Measurements from ENCODE around the gene MECP2. TPM values are rescaled to one million over a fixed set of nuclear protein-coding genes. Genes with fewer than 3 reads are reported as not detected.

MECP2 gene
- total RNA-seq: 31.1 and 33.2 TPM in 2 replicates

DNA sequence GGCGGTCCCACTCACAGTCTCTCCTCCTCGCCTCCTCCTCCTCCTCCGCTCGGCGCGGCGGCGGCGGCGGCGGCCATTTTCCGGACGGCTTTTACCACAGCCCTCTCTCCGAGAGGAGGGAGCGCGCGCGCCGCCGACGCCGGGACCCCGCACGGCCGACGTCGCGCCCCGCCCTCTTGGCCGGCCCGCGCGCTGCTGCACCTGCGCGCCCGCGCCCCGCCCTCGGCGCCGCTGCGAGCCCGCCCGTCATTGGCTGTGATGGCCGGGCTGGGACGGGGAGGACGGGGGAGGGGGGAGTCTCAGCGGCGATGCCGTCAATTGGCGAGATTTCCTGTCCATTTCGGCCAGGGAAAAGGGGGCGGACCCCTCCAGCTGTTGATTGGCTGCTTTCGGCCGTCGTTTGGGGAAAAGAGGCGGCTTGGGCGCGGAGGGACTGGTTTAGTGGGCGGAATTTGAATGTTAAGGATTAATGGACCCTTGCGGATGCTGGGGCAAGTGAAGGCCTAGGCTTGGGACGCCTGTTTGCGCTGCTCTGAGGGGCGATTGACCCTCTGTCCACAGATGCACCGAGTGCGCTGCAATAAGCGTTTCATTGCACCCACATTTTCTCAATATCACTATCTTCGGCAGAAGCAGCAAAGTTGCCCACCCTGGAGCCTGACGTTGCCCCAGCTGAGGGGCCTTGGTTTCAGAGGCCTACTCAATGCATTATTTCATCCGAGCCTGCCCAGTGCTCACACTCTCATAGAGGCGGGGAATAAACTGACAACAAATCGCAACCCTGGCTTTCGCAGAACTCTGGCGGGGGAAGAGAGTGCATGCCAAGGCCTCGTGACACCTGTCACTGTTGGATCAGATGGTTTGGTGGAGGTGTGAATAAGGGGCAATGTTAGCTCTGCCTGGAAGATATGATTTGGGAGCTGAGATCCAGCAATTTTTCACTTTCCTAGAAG, at the start of gene MECP2:
Gene MECP2 (minus strand): TSS at position 129 of the 953 bp plus-strand sequence.

GRCh38 chrX:154144010-154144409, 46.5 kb upstream of the MECP2 start, which contains the start of gene OPN1LW:
OPN1LW (plus strand) TSS chrX:154144243; CDS start chrX:154144284, 41 bp downstream.

DNA sequence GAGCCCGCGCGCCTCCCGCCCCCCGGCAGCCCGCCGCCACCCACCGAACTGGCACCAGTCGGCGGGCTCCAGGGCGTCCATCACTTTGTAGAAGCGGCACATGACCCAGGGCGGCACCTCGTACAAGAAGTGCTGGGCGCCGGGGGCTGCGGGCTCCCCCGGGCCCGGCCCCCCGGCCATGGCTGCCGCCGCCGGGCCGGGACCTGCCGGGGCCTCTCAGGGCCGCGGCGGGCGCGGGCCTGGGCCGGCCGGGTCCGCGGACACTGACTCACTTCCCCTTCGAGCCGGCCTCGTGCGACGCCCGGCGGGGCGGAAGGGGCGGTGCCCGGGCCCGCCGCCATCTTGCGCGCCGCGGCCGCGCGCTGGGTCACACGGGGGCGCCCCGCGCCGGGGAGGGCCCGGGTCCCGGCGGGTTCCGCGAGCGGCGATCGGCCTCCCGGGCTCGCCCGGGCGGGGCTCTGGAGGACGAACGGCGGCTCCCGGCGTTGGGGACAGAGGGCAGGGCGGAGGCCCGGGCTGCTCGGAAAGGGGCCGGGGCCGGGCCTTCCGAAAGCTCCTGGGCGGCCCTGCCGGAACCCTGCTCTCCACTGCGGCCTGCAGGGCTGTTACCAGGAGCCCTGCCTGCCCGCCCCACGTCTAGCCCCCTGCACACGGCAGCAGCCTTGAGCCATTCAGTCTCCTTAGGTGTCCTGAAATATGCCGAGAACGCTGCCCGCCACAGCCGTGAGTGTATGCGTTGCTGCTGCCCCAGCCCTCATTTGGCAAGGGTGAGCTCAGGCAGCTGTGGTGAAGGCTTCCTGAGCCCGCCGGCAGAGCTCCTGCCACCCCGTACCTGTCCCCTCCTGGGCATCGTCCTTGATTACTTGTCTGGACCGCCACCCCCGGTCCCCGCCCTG, 77.6 kb downstream of the MECP2 start, which contains the start of gene IRAK1:
Gene IRAK1 (minus strand): TSS at position 270 of the 896 bp plus-strand sequence. CDS start 90 bp downstream, at position 180.

DNA sequence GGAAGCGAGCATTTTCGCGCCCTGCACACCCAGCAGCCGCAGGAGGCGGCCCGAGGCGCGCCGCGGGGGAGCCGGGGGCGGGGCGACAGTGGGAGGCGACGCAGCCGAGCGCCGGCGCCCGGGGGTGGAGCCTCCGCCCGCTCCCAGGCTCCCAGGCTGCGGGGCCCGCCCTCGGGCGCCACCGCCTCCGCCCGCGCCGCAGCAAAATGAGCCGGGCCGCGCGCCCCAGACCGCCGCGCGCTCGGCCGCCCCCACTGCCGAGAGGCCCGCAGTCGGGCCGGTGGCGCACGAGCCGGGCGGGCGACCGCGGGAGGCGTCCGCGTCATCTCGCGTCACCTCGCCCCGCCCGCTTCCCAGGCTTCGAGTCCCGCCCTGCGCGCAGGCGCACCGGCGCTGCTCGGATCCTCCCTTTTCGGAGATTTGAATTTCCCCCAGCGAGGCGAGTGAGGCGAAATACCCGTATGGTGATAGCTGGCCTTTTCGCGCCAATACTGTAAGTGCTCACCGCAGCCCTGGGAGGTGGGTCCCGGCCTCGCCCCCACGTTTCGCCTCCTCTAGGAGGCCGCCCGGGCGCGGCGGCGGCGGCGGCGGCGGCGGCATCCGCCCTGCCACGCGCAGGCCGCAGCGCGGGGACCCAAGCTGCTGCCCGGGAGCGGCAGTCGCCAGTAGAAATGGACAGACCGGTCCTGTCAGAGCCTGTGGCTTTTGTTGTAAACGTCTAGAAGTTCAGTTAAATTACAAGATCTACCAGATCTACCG, 125.0 kb downstream of the MECP2 start, which contains the start of gene TMEM187:
Gene TMEM187 (plus strand): TSS at position 387 of the 759 bp plus-strand sequence. CDS start 9,309 bp downstream, outside the sequence.

Other genes with a start within 250 kb of the MECP2 start
- gene L1CAM, start 211.5 kb downstream of the MECP2 start, total RNA-seq: 0.05 TPM in 1 of 2 replicates, not detected in the other
- not detected in 2 replicates for gene AVPR2, start 193.0 kb downstream of the MECP2 start, total RNA-seq
- gene ARHGAP4, start 171.5 kb downstream of the MECP2 start, total RNA-seq: 0.31 and 3.9 TPM in 2 replicates
- gene NAA10, start 162.7 kb downstream of the MECP2 start, total RNA-seq: 46.2 and 49.9 TPM in 2 replicates
- gene RENBP, start 153.1 kb downstream of the MECP2 start, total RNA-seq: 1.1 and 1.2 TPM in 2 replicates
- gene HCFC1, start 125.9 kb downstream of the MECP2 start, total RNA-seq: 34.6 and 36.1 TPM in 2 replicates
- gene TMEM187, start 125.0 kb downstream of the MECP2 start, total RNA-seq: 11.1 and 12.6 TPM in 2 replicates
- 48.9 and 56.3 TPM in 2 replicates for gene IRAK1, start 77.8 kb downstream of the MECP2 start, total RNA-seq
- not detected in 2 replicates for gene OPN1LW, start 46.5 kb upstream of the MECP2 start, total RNA-seq
- not detected in 2 replicates for gene OPN1MW, start 84.9 kb upstream of the MECP2 start, total RNA-seq
- not detected in 2 replicates for gene OPN1MW2, start 122.0 kb upstream of the MECP2 start, total RNA-seq
- not detected in 2 replicates for gene OPN1MW3, start 159.9 kb upstream of the MECP2 start, total RNA-seq
- not detected in 2 replicates for gene TEX28, start 197.4 kb upstream of the MECP2 start, total RNA-seq
- not detected in 2 replicates for gene TKTL1, start 198.1 kb upstream of the MECP2 start, total RNA-seq